GM23248 (cell line): ENCODE results near the gene KIF13A.

Source experiments
- EZH2 ChIP-seq: fragments of 200-600 bp; sonication (generic); IDR thresholded peaks from 2 replicates; pipeline ENCODE4 v1.6.1; 2018; ENCODE audit warnings: antibody characterized with exemption, mild to moderate bottlenecking; ENCODE audit not compliant: insufficient read depth, poor library complexity, severe bottlenecking
- EZH2phosphoT487 ChIP-seq: fragments of 200-600 bp; sonication (generic); IDR thresholded peaks from 2 replicates; pipeline ENCODE4 v1.6.1; 2018; ENCODE audit warnings: antibody characterized with exemption, moderate library complexity, mild to moderate bottlenecking, low read depth; ENCODE audit not compliant: insufficient read depth

DNA sequence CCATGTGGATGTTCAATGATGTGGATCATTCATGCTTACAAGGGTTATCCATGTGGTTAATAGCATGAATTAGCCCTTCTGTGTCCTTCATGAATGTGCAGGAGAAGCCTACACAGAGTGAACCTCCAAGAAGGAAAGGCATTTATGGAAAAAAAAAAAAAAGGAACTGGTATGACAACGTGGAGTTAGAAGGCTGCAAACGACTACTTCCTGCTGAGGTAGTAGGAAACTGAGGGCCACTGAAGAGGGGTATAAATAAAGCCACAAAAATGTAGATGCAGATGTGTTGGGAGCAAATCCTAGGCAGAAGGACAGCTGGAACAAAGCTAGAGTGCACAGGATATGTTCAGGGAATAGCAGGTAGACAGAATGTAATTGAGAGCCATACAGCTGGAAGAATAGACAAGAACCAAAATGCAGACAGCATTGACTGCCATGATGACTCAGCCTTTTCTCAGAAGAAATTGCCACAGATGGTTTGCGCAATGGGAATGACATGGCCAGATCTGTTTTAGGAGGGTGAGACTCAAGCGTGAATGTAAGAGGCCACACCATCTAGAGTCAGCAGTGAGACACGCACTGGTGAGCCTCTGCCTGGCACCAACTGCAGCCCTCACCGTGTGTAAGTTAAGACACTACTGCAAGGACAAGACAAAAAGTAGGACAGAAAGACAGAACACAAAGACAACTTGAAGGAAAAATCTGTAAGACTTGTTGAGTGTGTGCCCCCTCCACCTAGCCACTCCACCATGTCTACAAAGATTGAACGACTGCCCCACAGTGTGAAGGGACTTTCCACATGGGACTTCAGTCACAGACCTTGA, 79.8 kb downstream of the KIF13A start:
- no peak for TF ChIP-seq EZH2phosphoT487
- TF ChIP-seq EZH2, result no peak
